ENCODE data around the gene IFI30. TPM values are rescaled to one million over a fixed set of nuclear protein-coding genes. Genes with fewer than 3 reads are reported as not detected.

Gene IFI30
- total RNA-seq, 4 donors from 2014 or later, result 4.1 to 17.4 (median 11.4) TPM

DNA sequence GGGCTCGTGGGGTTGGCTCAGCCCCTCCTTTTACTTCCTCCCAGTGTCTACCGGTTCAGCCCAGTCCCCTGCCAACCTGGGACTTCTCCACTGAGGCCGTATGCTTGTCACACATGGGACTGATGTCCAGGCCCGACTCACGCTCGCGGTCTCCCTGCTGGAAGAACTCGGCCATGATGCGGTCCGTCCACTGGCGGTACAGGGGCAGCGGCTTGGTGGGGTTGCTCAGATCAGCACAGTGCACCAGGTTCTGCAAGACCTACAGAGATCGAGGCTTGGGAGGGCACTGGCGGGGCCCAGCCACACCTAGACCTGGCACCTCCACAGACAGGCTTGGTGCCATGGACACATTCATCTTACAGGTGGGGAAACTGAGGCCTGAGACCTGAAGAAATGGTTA, 38.1 kb downstream of the IFI30 start:
- no peak for TF ChIP-seq POLR2A (IDR thresholded peaks at IDR 0.05)
- TF ChIP-seq, protein P1, sequence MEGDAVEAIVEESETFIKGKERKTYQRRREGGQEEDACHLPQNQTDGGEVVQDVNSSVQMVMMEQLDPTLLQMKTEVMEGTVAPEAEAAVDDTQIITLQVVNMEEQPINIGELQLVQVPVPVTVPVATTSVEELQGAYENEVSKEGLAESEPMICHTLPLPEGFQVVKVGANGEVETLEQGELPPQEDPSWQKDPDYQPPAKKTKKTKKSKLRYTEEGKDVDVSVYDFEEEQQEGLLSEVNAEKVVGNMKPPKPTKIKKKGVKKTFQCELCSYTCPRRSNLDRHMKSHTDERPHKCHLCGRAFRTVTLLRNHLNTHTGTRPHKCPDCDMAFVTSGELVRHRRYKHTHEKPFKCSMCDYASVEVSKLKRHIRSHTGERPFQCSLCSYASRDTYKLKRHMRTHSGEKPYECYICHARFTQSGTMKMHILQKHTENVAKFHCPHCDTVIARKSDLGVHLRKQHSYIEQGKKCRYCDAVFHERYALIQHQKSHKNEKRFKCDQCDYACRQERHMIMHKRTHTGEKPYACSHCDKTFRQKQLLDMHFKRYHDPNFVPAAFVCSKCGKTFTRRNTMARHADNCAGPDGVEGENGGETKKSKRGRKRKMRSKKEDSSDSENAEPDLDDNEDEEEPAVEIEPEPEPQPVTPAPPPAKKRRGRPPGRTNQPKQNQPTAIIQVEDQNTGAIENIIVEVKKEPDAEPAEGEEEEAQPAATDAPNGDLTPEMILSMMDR (IDR thresholded peaks at IDR 0.05), result no peak
- H3K4me3 ChIP-seq, result no peak overlapping the region
- H3K36me3 ChIP-seq, result no peaks in the 10 kb centered on the region
- no peak overlapping the region for H3K27ac ChIP-seq
- H3K4me1 ChIP-seq, result no peaks in the 10 kb centered on the region
- H3K9me3 ChIP-seq, result no peaks in the 10 kb centered on the region
- H3K27me3 ChIP-seq, result no peaks in the 10 kb centered on the region
- no peak for DNase-seq
- intact Hi-C loops (cut with DNase I; ENCODE audit: low total_unique reads), result no loop called here

DNA sequence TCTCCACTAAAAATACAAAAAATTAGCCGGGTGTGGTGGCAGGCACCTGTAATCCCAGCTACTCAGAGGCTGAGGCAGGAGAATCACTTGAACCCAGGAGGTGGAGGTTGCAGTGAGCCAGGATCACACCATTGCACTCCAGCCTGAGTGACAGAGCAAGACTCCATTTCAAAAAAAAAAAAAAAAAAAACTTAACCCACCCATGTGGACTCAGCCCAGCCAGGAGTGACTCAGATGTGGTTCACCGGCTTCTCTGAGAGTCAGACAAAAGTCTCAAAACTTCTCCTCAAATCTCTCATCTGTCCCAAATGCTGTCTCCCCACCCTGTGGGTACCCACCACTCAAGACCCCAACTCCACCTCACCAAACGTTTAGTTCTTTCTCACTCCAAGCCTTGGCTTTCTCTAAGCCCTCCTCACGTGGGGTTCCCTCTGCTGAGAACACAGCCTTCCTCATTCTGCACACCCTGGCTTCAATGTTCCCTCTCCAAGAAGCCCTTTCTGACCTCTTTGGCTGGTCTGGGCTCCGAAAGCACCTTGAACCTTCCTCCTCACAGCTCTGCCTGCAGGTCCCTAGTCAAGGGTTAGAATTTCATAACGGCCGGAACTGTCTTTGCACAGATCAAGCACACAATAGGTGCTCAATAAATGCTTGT, 41.3 kb downstream of the IFI30 start:
- H3K4me1 ChIP-seq, result no peaks in the 10 kb centered on the region
- TF ChIP-seq POLR2A (IDR thresholded peaks at IDR 0.05), result no peak
- TF ChIP-seq, protein P1 (IDR thresholded peaks at IDR 0.05), result no peak
- DNase-seq, result no peak
- no peaks in the 10 kb centered on the region for H3K36me3 ChIP-seq
- intact Hi-C loops (cut with DNase I; ENCODE audit: low total_unique reads), result no loop called here
- no peak overlapping the region for H3K4me3 ChIP-seq
- H3K27ac ChIP-seq, result no peak overlapping the region
- H3K9me3 ChIP-seq, result no peaks in the 10 kb centered on the region
- H3K27me3 ChIP-seq, result no peaks in the 10 kb centered on the region

DNA sequence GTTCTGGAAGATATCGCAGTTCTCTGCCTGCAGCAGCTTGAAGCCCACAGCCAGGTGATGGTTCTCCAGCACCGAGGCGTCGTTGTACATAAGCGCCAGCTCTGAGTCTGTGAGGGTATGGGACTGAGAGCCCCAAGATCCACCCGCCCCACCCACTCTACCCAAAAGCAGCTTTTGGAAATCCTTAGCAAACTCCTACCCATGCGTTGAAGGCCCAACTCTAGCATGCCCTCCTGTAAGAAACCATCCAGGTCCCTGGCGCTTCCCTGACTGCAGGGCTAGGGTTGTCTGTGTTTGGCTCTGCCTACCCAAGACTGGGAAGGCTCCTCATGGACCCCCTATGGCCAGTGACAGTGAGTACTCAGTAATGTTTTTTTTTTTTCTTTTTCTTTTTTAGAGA, 43.2 kb downstream of the IFI30 start:
- H3K4me1 ChIP-seq, result no peaks in the 10 kb centered on the region
- H3K36me3 ChIP-seq, result no peaks in the 10 kb centered on the region
- no peaks in the 10 kb centered on the region for H3K9me3 ChIP-seq
- no peak for DNase-seq
- no peak overlapping the region for H3K27ac ChIP-seq
- no peak for TF ChIP-seq POLR2A (IDR thresholded peaks at IDR 0.05)
- TF ChIP-seq, protein P1 (IDR thresholded peaks at IDR 0.05), result no peak
- intact Hi-C loops (cut with DNase I; ENCODE audit: low total_unique reads), result no loop called here
- no peaks in the 10 kb centered on the region for H3K27me3 ChIP-seq
- H3K4me3 ChIP-seq, result no peak overlapping the region

DNA sequence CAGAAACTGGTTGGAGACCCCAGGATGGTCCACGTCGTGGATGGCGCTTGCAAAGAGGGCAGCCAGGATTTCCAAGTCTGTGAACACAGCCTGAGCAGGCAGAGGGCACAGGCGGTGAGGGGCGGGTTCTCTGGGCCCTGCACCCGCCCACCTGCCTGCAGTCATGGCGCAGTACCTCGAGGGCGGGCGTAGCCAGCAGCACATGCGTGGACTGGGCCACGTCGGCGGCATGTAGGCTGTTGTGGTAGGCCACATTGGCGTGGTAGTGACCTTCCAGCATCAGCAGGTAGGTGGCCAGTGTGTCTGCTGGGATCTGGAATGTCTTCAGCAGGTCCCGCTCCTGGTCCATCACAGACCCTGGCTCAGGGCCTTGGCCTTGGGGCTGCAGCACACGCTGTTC, 44.5 kb downstream of the IFI30 start:
- Histone ChIP-seq H3K4me3 (no peak overlapping the region), H3K36me3 (no peaks in the 10 kb centered on the region), H3K27ac (no peak overlapping the region), H3K9me3 (no peaks in the 10 kb centered on the region), H3K27me3 (no peaks in the 10 kb centered on the region), H3K4me1 (no peaks in the 10 kb centered on the region)
- no peak for DNase-seq
- TF ChIP-seq, protein P1 (IDR thresholded peaks at IDR 0.05), result no peak
- no peak for TF ChIP-seq POLR2A (IDR thresholded peaks at IDR 0.05)
- intact Hi-C loops (cut with DNase I; ENCODE audit: low total_unique reads), result no loop called here

DNA sequence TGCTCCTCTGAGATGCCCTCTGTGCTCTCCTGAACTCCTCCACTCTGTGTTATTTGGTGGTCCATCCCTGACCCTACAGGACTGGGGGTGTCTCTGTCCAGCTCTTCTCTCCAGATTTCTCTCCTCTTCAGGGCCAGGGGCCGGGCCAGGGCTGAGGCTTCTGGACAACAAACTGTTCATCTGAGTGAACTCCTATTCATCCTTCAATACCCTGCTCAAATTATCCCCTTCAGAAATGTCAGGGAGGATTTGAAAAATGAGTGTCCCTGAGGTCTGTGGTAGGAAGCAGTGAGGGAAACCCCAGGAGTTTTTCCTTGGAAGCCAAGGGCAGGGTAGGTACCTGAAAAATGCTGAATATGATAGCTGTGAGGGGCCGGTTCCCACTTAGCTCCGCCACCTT, 45.0 kb downstream of the IFI30 start:
- no peak for DNase-seq
- Histone ChIP-seq H3K9me3 (no peaks in the 10 kb centered on the region), H3K4me1 (no peaks in the 10 kb centered on the region), H3K27me3 (no peaks in the 10 kb centered on the region), H3K4me3 (no peak overlapping the region), H3K27ac (no peak overlapping the region), H3K36me3 (no peaks in the 10 kb centered on the region)
- TF ChIP-seq POLR2A (IDR thresholded peaks at IDR 0.05), result no peak
- TF ChIP-seq, protein P1 (IDR thresholded peaks at IDR 0.05), result no peak
- intact Hi-C loops (cut with DNase I; ENCODE audit: low total_unique reads), result no loop called here
